ENCODE results near the gene DGKD.
"Not testable (repeated sequence)": the region's sequence is repeated elsewhere in the genome, so short reads cannot be mapped to it uniquely, and the experiment has no call there.

DGKD gene

DNA sequence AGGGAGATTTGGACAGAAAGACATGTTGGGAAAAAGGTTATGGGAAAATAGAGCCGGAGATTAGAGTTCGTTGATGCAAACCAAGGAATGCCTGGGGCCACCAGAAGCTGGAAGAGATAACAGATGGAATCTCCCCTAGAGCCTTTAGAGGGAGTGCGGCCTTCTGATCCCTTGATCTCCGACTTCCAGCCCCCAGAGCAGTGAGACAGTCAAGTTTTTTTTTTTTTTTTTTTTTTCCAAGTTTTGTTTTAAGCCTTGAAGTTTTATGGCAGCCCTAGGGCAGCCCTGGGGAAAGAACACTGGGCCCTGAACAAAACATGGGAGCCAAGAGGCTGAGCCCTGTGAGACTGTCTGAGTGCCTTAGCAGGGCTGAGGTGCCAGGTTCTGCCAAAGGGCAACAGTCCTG, 6.5 kb downstream of the DGKD start:
- no peak for DNase-seq (ENCODE audit: low read depth)

DNA sequence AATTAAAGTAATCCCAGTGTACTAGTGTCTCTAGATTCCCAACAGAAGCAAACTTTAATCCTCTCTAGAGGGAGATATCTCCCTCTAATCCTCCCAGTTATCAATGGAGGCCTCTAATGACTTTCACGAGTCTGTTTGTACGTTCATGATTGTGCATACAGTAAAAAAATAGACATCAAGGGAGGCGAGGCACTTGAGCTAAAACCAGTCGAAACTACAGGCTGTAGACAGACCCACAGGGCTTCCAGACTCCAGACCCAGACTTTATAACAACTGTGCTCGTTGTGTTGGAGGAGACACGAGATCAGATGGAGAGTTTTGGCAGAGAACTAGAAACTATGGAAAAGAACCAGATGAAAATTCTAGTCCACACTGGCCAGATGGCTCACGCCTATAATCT, 7.0 kb downstream of the DGKD start:
- DNase-seq (ENCODE audit: low read depth), result no peak

DNA sequence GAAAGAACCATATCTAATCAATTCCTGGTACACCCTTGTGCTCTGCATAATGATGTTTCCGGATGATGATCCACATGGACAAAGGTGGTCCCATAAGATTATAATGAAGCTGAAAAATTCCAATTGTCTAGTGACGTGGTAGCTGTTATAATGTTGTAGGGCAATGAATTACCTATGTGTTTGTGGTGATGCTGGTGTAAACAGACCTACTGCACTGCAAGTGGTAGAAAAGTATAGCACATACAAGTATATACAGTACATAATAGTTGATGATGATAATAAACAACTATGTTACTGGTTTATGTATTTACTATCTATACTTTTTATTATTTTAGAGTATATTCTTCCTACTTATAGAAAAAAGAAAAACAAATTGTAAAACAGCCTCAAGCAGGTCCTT, 8.4 kb downstream of the DGKD start:
- DNase-seq (ENCODE audit: low read depth), result no peak

DNA sequence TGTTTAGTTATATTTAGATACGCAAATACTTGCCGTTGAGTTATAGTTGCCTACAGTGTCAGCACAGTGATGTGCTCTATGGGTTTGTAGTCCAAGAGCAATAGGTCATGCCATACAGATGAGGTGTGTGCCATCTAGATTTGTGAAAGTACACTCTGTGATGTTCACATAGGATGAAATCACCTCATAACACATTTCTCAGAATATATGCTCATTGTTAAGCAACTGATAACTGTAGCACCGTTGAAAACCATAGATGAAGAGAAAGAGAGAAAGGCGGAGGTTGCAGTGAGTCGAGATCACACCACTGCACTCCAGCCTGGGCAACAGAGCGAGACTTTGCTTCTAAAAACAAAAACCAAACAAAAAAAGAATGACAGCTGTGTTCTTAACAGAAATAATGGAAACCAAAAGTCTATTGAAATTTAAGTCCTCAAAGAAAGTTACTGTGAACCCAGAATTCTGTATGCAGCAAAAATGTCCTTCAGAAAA, 9.5 kb downstream of the DGKD start:
- DNase-seq (ENCODE audit: low read depth), result no peak

DNA sequence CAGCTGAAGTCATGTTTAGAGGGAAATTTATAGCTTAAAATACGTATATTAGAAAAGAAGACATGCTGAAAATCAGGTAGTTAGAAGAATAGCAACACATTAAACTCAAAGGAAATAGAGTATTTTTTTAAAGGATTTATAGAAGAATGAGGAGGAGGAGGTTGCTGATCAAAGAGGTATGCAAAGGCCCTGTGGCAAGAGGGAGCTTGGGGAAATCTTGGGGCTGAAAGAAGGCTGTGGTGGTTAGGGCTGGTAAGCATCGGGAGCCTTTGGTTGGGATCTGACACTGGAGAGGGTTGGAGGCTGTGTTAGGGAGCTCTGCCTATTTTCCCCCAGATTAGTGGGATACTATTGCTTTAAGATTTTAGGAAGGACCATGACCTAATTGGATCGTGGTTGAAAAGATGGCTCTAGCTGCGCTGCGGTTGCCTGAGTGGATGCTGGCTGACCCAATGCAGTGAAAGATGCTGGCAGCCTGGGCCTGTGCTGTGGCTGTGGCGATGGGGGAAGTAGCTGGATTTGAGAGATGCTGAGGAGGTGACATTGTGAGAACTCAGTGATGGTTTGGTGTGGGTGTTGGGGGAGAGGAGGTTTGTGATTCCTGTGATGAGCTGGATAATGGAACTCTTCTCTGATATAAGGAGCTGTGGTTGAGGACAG, 11.7 kb downstream of the DGKD start:
- DNase-seq (ENCODE audit: low read depth), result no peak

DNA sequence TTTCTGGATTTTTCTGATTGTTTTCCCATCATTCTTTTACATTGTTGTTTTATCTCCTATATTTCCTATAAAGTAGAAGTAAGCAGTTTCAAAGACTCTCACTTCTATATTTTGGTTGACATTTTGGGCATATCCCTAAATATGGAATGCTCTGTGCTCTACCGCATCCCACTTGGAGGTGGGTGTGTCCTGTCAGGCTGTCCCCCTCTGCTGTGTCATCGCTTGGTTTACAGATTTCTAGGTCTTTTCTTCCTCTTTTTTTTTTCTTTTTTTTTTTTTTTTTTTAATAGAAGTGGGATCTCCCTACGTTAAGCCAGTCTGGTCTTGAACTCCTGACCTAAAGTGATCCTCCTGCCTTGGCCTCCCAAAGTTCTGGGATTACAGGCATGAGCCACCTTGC, 13.3 kb downstream of the DGKD start:
- DNase-seq (ENCODE audit: low read depth), result no peak

DNA sequence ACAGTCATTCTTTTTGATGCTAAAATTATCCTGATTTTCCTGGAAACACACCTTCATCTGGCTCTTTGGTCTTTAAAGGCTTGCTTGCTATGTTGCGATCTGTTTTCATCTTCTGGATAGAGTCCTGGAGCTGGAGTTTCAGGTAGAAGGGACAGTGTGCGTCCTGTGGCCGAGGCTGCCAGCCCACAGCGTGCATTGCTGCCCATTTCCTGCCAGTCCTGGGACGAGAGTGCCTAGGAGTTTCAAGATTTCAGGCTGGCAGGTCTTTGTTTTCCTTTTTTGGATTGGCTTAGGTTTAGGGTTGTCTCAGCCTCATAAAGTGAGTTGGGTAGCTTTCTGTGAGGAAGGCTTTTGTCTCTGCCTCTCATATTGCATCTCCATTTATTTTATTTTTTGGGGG, 14.5 kb downstream of the DGKD start:
- DNase-seq (ENCODE audit: low read depth), result no peak

DNA sequence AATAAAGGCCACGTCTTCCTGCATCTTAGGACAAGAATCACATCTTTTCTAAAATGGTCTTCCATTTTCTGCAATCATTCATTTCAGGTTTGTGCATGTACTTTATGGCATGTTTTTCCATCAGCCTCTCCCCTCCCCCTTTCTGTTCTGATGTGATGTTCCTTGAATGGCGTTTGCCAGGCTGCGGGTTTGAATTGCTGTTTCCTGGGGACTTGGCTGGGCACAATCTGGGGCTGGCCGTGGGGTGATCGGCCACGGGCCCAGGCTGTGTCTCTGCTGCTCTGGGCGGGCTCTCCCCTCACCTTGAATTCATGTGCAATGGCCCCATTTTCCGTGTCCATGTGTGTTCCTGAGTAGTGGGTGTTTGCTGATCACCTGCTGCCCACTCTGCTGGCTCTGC, 15.2 kb downstream of the DGKD start:
- no peak for DNase-seq (ENCODE audit: low read depth)

DNA sequence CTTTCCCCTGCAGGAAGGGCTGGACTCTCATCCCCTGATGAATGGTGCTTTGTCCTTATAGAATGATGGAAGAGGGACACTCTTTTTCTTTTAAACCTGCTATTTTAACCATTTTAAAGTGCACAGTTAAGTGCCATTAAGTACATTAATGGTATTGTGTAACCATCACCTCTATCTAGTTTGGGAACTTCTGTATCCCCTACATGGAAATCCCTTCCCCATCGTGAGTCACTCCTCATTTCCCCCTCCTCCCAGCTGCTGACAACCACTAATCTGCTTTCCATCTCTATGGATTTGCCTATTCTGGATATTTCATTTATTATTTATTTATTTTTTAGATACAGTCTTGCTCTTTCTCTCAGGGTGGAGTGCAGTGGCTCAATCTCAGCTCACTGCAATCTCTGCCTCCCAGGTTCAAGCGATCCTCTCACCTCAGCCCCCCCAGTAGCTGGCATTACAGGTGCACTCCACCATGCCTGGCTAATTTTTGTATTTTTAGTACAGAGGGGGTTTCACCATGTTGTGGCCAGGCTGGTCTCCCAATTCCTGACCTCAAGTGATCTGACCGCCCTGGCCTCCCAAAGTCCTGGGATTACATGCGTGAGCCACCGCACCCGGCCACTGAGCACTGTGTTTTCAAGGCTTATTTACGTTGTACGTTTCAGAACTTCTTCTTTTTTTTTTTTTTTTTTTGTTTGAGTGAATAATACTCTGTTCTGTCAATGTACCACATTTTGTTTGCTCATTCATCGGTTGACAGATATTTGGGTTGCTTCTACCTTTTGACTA, 15.8 kb downstream of the DGKD start:
- no peak for DNase-seq (ENCODE audit: low read depth)

DNA sequence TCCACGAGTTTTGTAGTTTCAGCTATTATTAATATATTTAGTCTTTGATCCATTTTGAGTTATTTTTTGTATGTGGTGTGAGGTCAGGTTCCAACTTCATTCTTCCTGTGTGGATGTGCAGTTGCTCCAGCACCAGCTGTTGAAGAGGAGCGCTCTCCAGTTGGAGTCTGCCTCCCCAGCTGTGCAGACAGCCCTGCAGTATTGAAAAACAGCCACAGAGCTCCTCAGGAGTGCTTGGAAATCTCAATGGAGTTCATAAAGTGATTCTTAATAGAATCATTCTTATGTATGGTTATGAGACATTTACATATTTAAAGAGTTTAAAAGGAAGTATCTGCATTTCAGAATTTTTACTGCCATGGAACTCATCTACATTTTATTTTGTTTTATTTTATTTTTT, 17.3 kb downstream of the DGKD start:
- DNase-seq (ENCODE audit: low read depth), result no peak

DNA sequence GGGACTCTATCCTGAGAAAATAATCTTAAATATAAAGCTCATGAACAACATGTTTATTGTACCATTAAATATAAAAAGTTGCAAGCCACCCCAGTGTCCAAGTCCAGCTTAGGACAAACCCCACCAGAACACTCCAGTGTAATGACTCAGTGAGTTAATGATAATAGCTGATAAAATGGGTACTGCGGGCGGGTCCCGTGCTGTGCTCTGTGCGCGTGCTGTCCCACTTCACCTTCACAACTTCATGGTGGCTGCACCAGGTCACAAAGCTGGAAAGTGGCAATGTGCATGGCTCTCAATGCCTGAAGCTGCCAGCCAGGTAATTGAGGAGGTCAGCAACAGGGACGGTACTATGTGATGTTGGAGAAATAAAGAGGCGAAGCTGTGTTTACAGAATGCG, 18.6 kb downstream of the DGKD start:
- DNase-seq (ENCODE audit: low read depth), result no peak

DNA sequence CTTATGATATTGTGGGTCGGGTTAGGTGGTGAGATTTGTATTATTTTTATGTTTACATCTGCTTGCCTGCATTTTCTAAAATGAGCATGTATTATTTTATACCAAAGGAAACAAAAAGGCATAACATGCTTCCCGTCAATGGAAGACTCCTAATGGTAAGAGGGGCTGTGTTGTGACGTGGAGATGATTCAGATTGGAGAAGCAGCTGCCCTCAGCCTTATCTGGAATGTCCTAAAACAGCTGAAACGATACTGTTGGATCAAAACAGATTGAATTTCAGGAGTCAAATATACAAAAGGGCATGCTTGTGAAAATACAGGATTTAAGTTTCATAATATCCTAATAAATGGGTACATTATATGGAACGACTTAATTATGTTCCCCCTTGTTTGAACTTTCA, 19.0 kb downstream of the DGKD start:
- DNase-seq (ENCODE audit: low read depth), result no peak

DNA sequence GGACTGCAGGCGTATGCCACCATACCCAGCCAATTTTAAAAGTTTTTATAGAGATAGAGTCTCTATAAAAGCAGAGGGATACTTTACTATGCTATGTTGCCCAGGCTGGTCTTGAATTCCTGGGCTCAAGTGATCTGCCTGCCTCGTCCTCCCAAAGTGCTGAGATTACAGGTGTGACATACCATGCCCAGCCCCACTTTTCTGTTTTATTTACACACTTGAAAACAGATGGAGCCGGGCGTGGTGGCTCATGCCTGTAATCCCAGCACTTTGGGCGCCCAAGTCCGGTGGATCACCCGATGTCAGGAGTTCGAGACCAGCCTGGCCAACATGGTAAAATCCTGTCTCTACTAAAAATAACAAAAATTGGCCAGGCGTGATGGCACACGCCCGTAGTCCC, 20.5 kb downstream of the DGKD start:
- not testable (repeated sequence) for DNase-seq (ENCODE audit: low read depth)

DNA sequence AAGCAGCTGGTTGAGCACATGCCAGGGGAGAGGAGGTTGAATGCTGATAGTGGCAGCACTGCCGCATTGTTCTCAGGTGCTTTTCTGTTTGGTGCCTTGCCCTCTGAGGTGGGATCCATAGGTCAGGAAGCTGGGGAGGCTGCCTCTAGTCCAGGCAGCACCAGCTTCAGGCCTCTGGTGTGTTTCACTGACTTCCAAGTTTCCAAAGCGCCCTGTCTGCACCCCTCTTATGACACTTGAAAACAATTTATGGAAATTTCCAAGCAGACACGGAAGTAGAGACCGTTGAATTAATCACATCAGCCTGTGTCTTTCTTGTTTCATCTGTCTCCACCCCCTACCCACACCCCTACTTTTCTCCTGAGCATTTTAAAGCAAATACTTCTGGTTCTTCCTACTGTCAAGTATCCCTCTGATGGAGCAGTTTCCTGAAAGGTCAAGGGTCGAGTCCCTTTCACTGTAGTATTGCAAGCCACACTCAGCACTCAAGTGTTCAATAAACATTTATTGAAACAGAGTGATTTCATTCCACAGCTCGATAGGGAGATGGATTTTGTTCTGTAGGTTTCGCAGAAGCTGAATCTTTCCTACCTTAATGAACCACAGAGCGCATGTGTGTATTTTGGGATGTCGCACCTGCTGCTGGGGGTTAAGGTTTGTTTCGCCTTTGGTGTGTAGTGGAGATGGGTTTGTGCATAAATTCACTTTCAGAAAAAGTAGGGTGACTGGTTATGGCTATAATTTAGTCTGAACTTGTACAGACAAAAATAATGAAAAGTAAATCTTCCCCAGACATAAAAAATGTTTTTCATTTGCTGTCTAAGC, 21.4 kb downstream of the DGKD start:
- no peak for DNase-seq (ENCODE audit: low read depth)

DNA sequence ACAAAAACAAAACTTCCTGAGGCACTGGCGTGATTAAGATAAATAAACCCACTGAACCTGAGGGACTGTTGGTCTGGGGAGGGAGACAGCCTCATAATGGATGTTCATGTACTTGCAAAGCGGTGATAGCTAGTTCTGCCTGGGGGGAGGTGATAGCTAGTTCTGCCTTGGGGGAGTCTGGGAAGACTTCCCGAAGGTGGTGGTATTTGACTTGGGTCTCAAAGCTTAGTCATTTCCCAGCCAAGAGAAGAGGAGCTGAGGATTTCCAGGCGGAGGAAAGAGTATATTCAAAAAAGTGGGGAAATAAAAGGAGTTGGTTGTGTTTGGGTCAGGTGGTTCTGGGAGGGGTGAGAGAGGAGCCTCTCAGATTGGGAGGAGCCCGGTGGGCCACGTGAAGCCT, 24.7 kb downstream of the DGKD start:
- DNase-seq (ENCODE audit: low read depth), result no peak

DNA sequence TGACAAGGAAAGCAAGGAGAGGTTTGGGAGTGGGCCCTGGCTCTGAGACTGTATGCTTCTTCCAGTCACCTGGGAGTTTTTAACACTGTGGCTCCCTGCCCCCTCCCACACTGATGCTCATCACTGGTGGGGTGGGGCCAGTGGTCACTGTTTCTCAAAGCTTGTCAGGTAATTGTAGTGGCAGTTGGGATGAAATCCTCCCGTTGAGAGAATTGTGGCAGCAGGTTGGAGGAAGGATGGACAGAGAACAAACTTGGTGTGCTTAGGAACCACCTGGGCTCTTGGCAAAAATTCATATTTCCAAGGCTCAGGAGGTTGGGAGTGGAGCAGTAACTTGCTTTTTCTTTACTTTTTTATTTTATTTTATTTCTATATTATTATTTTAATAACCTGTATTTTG, 25.1 kb downstream of the DGKD start:
- DNase-seq (ENCODE audit: low read depth), result no peak

DNA sequence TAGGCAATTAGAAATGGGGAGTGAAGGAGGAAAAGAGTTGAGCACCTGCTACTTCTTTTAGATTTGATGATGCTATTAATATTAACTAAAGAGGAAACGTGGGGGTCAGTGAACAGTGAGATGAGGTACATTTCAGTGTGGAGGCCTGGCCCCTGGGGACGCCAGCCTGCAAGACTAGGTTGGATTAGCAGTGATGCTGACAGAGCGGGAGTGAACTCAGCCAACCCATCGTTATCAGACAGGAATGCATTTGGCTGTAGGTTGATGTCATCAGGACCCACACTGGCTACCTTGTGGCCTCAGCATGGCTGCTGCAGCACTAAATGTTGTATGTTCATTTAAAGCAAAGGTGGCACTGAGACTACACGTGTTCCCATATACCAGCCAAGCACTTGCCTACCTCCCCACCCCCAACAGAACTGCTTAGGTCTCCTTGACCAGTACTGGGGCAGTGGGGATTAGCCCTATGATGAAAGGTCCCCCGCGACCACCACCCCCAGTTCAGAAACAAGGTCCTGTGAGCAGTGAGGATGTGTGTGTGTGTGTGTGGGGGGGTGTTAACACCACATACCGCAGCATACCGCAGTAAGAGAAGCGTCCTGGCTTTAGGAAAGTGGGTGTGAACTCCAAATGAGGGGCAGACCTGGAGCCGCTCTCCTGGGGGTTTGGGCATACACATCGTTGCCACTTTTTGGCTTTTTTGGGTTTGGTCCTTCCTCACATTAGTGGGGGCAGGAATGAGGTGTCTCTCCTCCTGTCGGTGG, 26.0 kb downstream of the DGKD start:
- DNase-seq (ENCODE audit: low read depth), result no peak

DNA sequence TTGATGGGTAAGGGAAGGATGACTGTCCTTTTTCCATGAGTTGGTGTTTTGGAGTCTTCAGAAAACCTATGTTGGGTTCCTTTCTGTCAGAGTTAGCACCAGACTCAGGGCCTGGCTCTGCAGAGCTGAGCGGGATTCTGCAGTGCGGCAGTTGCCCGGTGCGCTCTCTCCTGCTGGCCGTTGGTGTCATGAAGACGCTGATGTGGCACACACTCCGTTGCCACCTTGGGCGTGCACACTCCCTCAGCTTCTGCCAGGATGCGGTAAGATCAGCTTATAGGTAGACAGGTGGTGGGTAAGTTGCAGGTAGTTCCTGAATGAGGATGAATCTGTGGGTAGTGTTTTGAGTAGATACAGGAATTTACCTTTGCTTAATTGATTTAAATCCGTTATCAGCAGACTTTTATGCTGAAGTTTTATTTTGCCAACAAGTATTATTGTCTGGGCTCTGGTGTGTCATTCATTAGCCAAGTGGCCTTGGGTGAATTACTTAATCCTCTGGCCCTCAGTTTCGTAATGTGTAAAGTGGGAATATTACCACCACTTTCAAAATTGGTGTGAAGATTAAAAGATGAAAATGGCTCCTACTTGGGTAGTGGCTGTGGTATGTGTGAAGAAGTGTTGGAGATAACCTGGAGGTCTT, 26.8 kb downstream of the DGKD start:
- DNase-seq (ENCODE audit: low read depth), result no peak

DNA sequence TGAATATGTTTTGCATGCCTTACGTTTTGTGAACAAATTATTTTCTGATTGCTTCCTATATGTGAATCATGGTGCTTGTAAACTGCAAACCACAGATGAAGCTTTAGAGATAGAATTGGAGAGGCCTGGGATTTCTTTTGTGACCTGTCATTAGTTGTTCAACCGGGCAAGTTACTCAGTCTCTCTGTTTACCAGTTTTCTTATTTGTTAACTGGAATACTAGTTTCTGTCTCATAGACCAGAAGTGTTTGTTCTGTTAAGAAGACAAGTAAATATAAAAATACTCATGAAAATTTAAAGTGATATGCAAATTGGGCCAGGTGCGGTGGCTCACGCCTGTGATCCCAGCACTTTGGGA, 27.3 kb downstream of the DGKD start:
- DNase-seq (ENCODE audit: low read depth), result no peak

DNA sequence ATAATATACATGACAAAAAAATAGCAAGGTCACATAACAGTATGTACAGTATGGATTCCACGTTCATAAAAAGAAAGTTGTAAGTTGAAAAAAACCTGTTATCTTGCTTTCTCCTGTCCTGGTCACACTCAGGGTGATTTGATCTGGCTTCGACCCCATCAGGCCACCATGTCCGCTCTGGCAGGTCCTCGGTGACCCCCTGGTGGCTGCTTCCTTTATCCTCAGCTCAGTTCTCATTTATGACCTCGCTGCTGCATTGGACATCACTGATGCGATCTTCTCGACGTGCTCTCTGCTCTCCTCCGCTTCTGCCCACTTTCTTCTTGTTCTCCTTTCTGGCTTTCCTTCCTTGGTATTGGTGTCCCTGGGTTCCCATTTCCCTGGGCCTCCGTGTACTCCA, 29.7 kb downstream of the DGKD start:
- DNase-seq (ENCODE audit: low read depth), result no peak

DNA sequence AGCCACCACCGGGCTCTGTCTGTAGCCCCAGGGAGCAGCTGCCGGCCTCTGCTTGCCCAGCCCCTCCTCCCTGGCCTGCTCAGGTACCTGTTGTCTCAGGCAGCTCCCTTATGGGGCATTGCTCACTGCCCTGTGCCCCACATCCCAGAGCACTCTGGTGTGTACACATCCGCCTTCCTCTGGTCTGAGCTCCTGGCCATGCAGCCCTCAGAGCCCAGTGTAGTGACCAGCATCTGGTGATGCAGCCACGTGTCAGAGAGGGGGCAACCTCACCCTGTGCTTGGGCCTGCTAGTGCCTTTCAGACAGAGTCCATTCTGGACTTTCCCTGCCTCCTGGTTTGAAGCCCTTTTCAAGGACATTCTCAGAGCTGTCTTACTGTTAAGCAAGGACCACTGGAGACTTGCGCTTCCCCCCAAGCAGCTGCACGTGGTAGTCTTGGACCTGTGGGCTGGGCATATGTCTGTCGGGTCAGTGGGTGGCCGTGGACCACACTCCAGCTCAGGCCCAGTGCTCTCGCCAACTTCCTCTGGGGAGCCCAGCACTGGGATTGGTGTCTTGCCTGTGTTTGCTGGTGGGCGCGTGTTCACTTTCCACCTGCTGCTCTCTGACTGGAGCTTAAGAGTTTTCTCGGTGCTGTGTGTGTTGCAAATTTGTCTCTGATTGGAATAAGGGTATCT, 30.7 kb downstream of the DGKD start:
- DNase-seq (ENCODE audit: low read depth), result no peak
